H1 (cell line): ENCODE results near the gene COL20A1. TPM values are rescaled to one million over a fixed set of nuclear protein-coding genes. Genes with fewer than 3 reads are reported as not detected.

Experiments
- GTF2F1 ChIP-seq: IDR thresholded peaks from 2 replicates; pipeline ENCODE4 v1.6.1; 2012; ENCODE audit warnings: low read depth, low read length, improper control_type of control experiment, borderline replicate concordance
- TAF7 ChIP-seq: optimal IDR thresholded peaks from 2 replicates; pipeline ENCODE3; 2011; ENCODE audit warnings: low read depth, mild to moderate bottlenecking, inconsistent platforms, low read length, moderate library complexity, borderline replicate concordance
- TCF12 ChIP-seq: IDR thresholded peaks from 2 replicates; pipeline ENCODE4 v1.6.1; 2011; ENCODE audit warnings: low read depth, mild to moderate bottlenecking, low read length
- ZNF274 ChIP-seq: IDR thresholded peaks from 2 replicates; pipeline ENCODE4 v1.7.0; 2012; ENCODE audit warnings: low read length, borderline replicate concordance; ENCODE audit errors: extremely low read depth
- polyA plus RNA-seq, 7 experiments: library from polyadenylated mRNA; depleted of rRNA in 3 of 7; stranded (reverse) in 5 of 7; unstranded in 2 of 7; fragments of >200 nt in 5 of 7; fragments of 200-250 nt in 2 of 7; gene quantifications; 1 replicate in 5 of 7; 2 replicates in 1 of 7; 4 replicates in 1 of 7; pipeline versions ENCODE4 v1.2.1 to v1.2.3, GENCODE V29; 2011 to 2013; ENCODE audit warnings: missing spikeins in 2 of 7, mixed read lengths in 2 of 7
- total RNA-seq: library from RNA; stranded (reverse); fragmentation: NEBNext Ultra II Directional; extraction: Animal tissue kit (Norgen Biotek cat#: 25700); gene quantifications from 2 replicates; pipeline ENCODE4 v1.2.1, GENCODE V29; 2021
- TF ChIP-seq, protein P1 (sequence below): fragments of 300-600 bp; sonication (generic); IDR thresholded peaks from 2 replicates; pipeline ENCODE4 v1.7.1; 2012; ENCODE audit warnings: low read length, moderate library complexity, mild to moderate bottlenecking, inconsistent platforms; ENCODE audit not compliant: insufficient replicate concordance

COL20A1 gene
- total and polyA plus RNA-seq, 2 of the 8 experiments (the other 6 are each of a cell fraction or from before 2014, with no cell fraction given): 0.19 to 0.21 TPM

DNA sequence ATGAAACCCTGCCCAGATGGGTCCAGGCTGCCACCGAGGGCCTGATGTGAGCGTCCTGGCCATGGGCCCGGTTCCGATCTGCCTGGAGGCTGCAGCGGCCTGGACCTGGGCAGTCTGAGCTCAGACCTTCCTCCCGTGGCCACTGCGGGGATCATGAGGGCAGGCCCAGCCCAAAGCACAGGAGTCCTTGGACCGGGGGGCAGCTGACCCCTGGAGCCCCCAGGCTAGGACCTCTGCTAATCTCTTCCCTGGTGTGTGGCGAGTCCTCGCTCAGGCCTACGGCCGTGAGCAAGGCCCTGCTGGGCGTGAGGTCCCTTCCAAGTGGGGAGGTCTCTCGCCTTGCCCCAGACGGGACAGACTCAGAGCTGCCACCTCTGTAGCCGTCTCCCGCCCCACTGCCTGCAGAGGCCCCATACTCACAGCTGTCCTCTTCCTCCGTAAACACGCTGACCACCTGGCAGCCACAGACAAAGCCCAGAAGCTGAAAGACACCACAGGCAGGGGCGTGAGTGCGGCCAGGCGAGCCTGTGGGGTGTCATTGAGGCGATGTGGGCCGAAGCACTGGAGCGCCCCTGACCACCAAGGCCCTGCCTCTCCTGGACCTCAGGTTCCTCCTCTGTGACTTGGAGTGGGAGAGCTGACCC, 49.3 kb upstream of the COL20A1 start (continued):
- TF ChIP-seq TAF7: no peak
- TF ChIP-seq, protein P1, sequence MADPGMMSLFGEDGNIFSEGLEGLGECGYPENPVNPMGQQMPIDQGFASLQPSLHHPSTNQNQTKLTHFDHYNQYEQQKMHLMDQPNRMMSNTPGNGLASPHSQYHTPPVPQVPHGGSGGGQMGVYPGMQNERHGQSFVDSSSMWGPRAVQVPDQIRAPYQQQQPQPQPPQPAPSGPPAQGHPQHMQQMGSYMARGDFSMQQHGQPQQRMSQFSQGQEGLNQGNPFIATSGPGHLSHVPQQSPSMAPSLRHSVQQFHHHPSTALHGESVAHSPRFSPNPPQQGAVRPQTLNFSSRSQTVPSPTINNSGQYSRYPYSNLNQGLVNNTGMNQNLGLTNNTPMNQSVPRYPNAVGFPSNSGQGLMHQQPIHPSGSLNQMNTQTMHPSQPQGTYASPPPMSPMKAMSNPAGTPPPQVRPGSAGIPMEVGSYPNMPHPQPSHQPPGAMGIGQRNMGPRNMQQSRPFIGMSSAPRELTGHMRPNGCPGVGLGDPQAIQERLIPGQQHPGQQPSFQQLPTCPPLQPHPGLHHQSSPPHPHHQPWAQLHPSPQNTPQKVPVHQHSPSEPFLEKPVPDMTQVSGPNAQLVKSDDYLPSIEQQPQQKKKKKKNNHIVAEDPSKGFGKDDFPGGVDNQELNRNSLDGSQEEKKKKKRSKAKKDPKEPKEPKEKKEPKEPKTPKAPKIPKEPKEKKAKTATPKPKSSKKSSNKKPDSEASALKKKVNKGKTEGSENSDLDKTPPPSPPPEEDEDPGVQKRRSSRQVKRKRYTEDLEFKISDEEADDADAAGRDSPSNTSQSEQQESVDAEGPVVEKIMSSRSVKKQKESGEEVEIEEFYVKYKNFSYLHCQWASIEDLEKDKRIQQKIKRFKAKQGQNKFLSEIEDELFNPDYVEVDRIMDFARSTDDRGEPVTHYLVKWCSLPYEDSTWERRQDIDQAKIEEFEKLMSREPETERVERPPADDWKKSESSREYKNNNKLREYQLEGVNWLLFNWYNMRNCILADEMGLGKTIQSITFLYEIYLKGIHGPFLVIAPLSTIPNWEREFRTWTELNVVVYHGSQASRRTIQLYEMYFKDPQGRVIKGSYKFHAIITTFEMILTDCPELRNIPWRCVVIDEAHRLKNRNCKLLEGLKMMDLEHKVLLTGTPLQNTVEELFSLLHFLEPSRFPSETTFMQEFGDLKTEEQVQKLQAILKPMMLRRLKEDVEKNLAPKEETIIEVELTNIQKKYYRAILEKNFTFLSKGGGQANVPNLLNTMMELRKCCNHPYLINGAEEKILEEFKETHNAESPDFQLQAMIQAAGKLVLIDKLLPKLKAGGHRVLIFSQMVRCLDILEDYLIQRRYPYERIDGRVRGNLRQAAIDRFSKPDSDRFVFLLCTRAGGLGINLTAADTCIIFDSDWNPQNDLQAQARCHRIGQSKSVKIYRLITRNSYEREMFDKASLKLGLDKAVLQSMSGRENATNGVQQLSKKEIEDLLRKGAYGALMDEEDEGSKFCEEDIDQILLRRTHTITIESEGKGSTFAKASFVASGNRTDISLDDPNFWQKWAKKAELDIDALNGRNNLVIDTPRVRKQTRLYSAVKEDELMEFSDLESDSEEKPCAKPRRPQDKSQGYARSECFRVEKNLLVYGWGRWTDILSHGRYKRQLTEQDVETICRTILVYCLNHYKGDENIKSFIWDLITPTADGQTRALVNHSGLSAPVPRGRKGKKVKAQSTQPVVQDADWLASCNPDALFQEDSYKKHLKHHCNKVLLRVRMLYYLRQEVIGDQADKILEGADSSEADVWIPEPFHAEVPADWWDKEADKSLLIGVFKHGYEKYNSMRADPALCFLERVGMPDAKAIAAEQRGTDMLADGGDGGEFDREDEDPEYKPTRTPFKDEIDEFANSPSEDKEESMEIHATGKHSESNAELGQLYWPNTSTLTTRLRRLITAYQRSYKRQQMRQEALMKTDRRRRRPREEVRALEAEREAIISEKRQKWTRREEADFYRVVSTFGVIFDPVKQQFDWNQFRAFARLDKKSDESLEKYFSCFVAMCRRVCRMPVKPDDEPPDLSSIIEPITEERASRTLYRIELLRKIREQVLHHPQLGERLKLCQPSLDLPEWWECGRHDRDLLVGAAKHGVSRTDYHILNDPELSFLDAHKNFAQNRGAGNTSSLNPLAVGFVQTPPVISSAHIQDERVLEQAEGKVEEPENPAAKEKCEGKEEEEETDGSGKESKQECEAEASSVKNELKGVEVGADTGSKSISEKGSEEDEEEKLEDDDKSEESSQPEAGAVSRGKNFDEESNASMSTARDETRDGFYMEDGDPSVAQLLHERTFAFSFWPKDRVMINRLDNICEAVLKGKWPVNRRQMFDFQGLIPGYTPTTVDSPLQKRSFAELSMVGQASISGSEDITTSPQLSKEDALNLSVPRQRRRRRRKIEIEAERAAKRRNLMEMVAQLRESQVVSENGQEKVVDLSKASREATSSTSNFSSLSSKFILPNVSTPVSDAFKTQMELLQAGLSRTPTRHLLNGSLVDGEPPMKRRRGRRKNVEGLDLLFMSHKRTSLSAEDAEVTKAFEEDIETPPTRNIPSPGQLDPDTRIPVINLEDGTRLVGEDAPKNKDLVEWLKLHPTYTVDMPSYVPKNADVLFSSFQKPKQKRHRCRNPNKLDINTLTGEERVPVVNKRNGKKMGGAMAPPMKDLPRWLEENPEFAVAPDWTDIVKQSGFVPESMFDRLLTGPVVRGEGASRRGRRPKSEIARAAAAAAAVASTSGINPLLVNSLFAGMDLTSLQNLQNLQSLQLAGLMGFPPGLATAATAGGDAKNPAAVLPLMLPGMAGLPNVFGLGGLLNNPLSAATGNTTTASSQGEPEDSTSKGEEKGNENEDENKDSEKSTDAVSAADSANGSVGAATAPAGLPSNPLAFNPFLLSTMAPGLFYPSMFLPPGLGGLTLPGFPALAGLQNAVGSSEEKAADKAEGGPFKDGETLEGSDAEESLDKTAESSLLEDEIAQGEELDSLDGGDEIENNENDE: no peak
- TF ChIP-seq GTF2F1: no peak
- no peak for TF ChIP-seq TCF12
- TF ChIP-seq ZNF274: no peak
